Measurements from ENCODE around the gene HMGN2. TPM values are rescaled to one million over a fixed set of nuclear protein-coding genes. Genes with fewer than 3 reads are reported as not detected.
"Not testable (repeated sequence)": the region's sequence is repeated elsewhere in the genome, so short reads cannot be mapped to it uniquely, and the experiment has no call there.

HMGN2 gene
- polyA plus RNA-seq, 4 donors: 1,113 to 1,261 (median 1,185) TPM

- no peak for DNase-seq (ENCODE audit: low read depth in 4 of 4, low spot score in 3 of 4)
Observed at GRCh38 chr1:26476958-26477357, 4.7 kb downstream of the HMGN2 start.

- no peak for DNase-seq (ENCODE audit: low read depth in 4 of 4, low spot score in 3 of 4)
Observed at GRCh38 chr1:26477446-26478152, 5.4 kb downstream of the HMGN2 start.

GRCh38 chr1:26478159-26478558 is 5.9 kb downstream of the HMGN2 start:
- DNase-seq (ENCODE audit: low read depth in 4 of 4, low spot score in 3 of 4): no peak

- no peak for DNase-seq (ENCODE audit: low read depth in 4 of 4, low spot score in 3 of 4)
Observed at GRCh38 chr1:26478988-26479387, 6.7 kb downstream of the HMGN2 start.

GRCh38 chr1:26482921-26483320 is 10.7 kb downstream of the HMGN2 start:
- no peak for DNase-seq (ENCODE audit: low read depth in 4 of 4, low spot score in 3 of 4)

- no peak for DNase-seq (ENCODE audit: low read depth in 4 of 4, low spot score in 3 of 4)
Observed at GRCh38 chr1:26483980-26484379, 11.7 kb downstream of the HMGN2 start.

- no peak for DNase-seq (ENCODE audit: low read depth in 4 of 4, low spot score in 3 of 4)
Observed at GRCh38 chr1:26490155-26490554, 17.9 kb downstream of the HMGN2 start.

- DNase-seq (ENCODE audit: low read depth in 4 of 4, low spot score in 3 of 4): no peak
Observed at GRCh38 chr1:26493267-26493666, 21.0 kb downstream of the HMGN2 start.

GRCh38 chr1:26493938-26494337 is 21.7 kb downstream of the HMGN2 start:
- no peak for DNase-seq (ENCODE audit: low read depth in 4 of 4, low spot score in 3 of 4)

GRCh38 chr1:26496861-26497260 is 24.6 kb downstream of the HMGN2 start:
- DNase-seq (ENCODE audit: low read depth in 4 of 4, low spot score in 3 of 4): peak in 2 of 4 donors; percentile 44 to 47

- DNase-seq (ENCODE audit: low read depth in 4 of 4, low spot score in 3 of 4): no peak
Observed at GRCh38 chr1:26498894-26499293, 26.7 kb downstream of the HMGN2 start.

GRCh38 chr1:26500488-26501175 is 28.4 kb downstream of the HMGN2 start:
- peak; percentile 62 to 79 (median 72) for DNase-seq (ENCODE audit: low read depth in 4 of 4, low spot score in 3 of 4)

- DNase-seq (ENCODE audit: low read depth in 4 of 4, low spot score in 3 of 4): not testable (repeated sequence)
Observed at GRCh38 chr1:26510711-26511110, 38.5 kb downstream of the HMGN2 start.

GRCh38 chr1:26515836-26516235 is 43.6 kb downstream of the HMGN2 start:
- DNase-seq (ENCODE audit: low read depth in 4 of 4, low spot score in 3 of 4): not testable (repeated sequence)

GRCh38 chr1:26516987-26517765 is 44.9 kb downstream of the HMGN2 start:
- DNase-seq (ENCODE audit: low read depth in 4 of 4, low spot score in 3 of 4): no peak

GRCh38 chr1:26517766-26518049 is 45.5 kb downstream of the HMGN2 start:
- no peak for DNase-seq (ENCODE audit: low read depth in 4 of 4, low spot score in 3 of 4)

GRCh38 chr1:26518355-26518754 is 46.1 kb downstream of the HMGN2 start:
- DNase-seq (ENCODE audit: low read depth in 4 of 4, low spot score in 3 of 4): no peak

- DNase-seq (ENCODE audit: low read depth in 4 of 4, low spot score in 3 of 4): no peak
Observed at GRCh38 chr1:26520339-26520738, 48.1 kb downstream of the HMGN2 start.

- DNase-seq (ENCODE audit: low read depth in 4 of 4, low spot score in 3 of 4): no peak
Observed at GRCh38 chr1:26521669-26522030, 49.4 kb downstream of the HMGN2 start.

- no peak for DNase-seq (ENCODE audit: low read depth in 4 of 4, low spot score in 3 of 4)
Observed at GRCh38 chr1:26522073-26522472, 49.8 kb downstream of the HMGN2 start.

GRCh38 chr1:26524181-26524580 is 51.9 kb downstream of the HMGN2 start:
- no peak for DNase-seq (ENCODE audit: low read depth in 4 of 4, low spot score in 3 of 4)

Measured in right renal pelvis (tissue), 4 donors.